Measurements from ENCODE around the gene KRTAP5-2. TPM values are rescaled to one million over a fixed set of nuclear protein-coding genes. Genes with fewer than 3 reads are reported as not detected.

Gene KRTAP5-2
- total and polyA plus RNA-seq, 2 of the 4 experiments (the other 2 are of a cell fraction) = not detected

- H4K5ac ChIP-seq (ENCODE audit: low read depth, low read length) = no peak overlapping the region
- no peak overlapping the region for H2BK15ac ChIP-seq (ENCODE audit: low read depth, low read length)
- peaks cover 10% of the 10 kb centered on the region for H3K36me3 ChIP-seq (ENCODE audit: control insufficient read depth, insufficient read depth, low read length)
- H3K79me1 ChIP-seq (ENCODE audit: low read depth in 1 of 2, low read length in 2 of 2) = peaks cover 7 to 25% of the 10 kb centered on the region in 2 experiments; a peak in 2 of 4 replicates
- no peaks in the 10 kb centered on the region for H3K9me3 ChIP-seq (ENCODE audit: control insufficient read depth, insufficient read depth, low read length)
- ChIA-PET POLR2A (ENCODE audit: unreplicated experiment) (no interaction called here), CTCF (interaction anchor here (1.5 to 2.0 kb wide), 2 partner anchors 10 to 18 kb away, joined by 5 to 7 read pairs; no protein-coding TSS in a partner anchor)
- peaks cover 12% of the 10 kb centered on the region for H3K9me1 ChIP-seq (ENCODE audit: insufficient read depth, low read length)
- DNase-seq (peak; percentile 94), ATAC-seq (ENCODE audit: low read depth) (peak; percentile 93)
- peaks cover 70% of the 10 kb centered on the region for H4K20me1 ChIP-seq (ENCODE audit: insufficient read depth, low read length)
- peak overlapping the region in 1 of 2 experiments; percentile 4; a peak in 1 of 4 replicates for H4K8ac ChIP-seq (ENCODE audit: low read depth in 2 of 2, low read length in 2 of 2)
- H2BK5ac ChIP-seq (ENCODE audit: low read depth, low read length, poor library complexity, severe bottlenecking) = no peak overlapping the region
- BruUV-seq (replicated peaks) = no TSS peak
- 0 out of 2 replicates have a peak overlapping the region, but pooled peaks have one; percentile 32 for H3K4ac ChIP-seq (ENCODE audit: low read depth, low read length)
- peak overlapping the region; percentile 19 for H2AFZ ChIP-seq (replicated peaks; ENCODE audit: low read length, poor library complexity)
- no peaks in the 10 kb centered on the region for H3K27me3 ChIP-seq (ENCODE audit: control insufficient read depth, insufficient read depth, low read length)
- H3K4me2 ChIP-seq (ENCODE audit: low read depth, low read length) = no peak overlapping the region; the same call in 1 of the 2 replicates
- no peak overlapping the region for H3K4me3 ChIP-seq (ENCODE audit: insufficient read depth, low read depth, low read length)
- no peak overlapping the region for H2BK120ac ChIP-seq (ENCODE audit: low read depth, low read length)
- dilution Hi-C loops (cut with HindIII; ENCODE audit: low sequenced_read_pairs, unreplicated experiment) (no loop called here), in situ Hi-C loops (cut with MboI; ENCODE audit: low sequenced_read_pairs) (no loop called here), intact Hi-C loops (cut with micrococcal nuclease) (no loop called here)
- WGBS, 2 experiments (ENCODE audit: extremely low coverage in 2 of 2, insufficient read length in 1 of 2) = 0% methylated on average over 7 of the region's 16 CpGs; no CpG with 5 or more reads in 1 of the 2 experiments
- H3K9ac ChIP-seq (ENCODE audit: low read depth, low read length) = no peak overlapping the region
- H4K91ac ChIP-seq (ENCODE audit: insufficient read depth, low read depth, low read length) = no peak overlapping the region
- H3K27ac ChIP-seq (ENCODE audit: insufficient read depth, low read length) = no peak overlapping the region
- no peak overlapping the region for H3K23ac ChIP-seq (ENCODE audit: low read depth, low read length)
- H3K56ac ChIP-seq (ENCODE audit: extremely low read depth, insufficient read depth, low read length) = no peak overlapping the region
- peaks cover 11% of the 10 kb centered on the region for H3K4me1 ChIP-seq (ENCODE audit: control insufficient read depth, insufficient read depth, low read length)
- no peak overlapping the region for H3K14ac ChIP-seq (replicated peaks; ENCODE audit: low read depth, low read length)
- peak overlapping the region; percentile 90 for H2AK9ac ChIP-seq (replicated peaks; ENCODE audit: low read depth, low read length, poor library complexity)
- H3K18ac ChIP-seq (ENCODE audit: low read depth, low read length) = no peak overlapping the region
- H2BK20ac ChIP-seq (ENCODE audit: low read depth, low read length) = no peak overlapping the region
- H2AK5ac ChIP-seq (ENCODE audit: low read depth, low read length) = peak overlapping the region; percentile 54
- TF ChIP-seq CEBPB (IDR thresholded peaks at IDR 0.05; ENCODE audit: low read depth, low read length) (peak; percentile 20; the same call in 1 of the 2 replicates), MAZ (IDR thresholded peaks at IDR 0.05; ENCODE audit: borderline replicate concordance, low read depth, low read length) (peak; percentile 77; the same call in 1 of the 2 replicates), ELK1 (IDR thresholded peaks at IDR 0.05; ENCODE audit: borderline replicate concordance, low read depth, low read length) (no peak), RAD21 (IDR thresholded peaks at IDR 0.05; ENCODE audit: low read length) (no peak), MXI1 (IDR thresholded peaks at IDR 0.05; ENCODE audit: borderline replicate concordance, low read depth, low read length) (no peak), RFX5 (IDR thresholded peaks at IDR 0.05; ENCODE audit: low read depth, low read length) (peak; percentile 66), FOS (IDR thresholded peaks at IDR 0.05; ENCODE audit: low read depth, low read length) (peak; percentile 66), CTCF (conservative IDR thresholded peaks at IDR 0.05; ENCODE audit: low read depth, low read length) (no peak), BHLHE40 (IDR thresholded peaks at IDR 0.05; ENCODE audit: low read depth, low read length) (peak; percentile 35; the same call in 1 of the 2 replicates)
Measured at GRCh38 chr11:1564535-1565172, 33.4 kb downstream of the KRTAP5-2 start.
